ENCODE measurements around the gene CMIP.

Gene CMIP

DNA sequence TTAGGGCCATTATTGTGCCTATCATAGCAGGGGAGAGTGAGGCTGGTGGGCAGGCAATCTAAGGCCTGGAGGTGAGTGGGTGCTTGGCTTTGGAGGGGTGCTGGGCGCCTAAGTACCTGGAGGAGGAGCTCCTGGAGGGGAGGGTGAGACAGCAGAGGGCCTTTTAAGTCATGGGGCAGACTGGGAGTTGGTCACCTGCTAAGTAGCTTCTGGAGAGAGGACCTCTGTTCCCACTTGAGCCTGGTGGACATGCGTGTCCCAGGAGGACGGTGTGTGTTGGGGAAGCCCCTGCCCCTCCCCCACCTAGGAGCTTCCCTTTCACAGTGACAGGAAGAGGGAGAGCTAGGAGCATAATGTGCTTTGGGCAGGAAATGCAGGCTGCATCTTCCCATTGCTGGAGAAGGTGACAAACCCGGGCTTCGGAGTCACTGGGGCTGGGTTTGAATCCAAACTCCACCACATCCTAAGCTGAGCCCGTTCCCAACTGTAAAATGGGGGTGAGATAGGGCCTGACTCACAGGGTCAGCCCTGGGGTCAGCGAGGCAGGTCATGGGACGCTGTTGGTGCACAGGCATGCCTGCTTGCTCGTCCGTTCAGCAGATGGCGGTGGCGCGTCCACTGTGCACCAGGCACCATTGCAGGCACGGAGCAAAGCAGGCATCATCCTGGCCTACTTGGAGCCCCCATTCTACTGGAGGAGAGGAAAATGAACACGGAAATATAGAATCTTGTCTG, 37.9 kb downstream of the CMIP start:
- DNase-seq: no peak

DNA sequence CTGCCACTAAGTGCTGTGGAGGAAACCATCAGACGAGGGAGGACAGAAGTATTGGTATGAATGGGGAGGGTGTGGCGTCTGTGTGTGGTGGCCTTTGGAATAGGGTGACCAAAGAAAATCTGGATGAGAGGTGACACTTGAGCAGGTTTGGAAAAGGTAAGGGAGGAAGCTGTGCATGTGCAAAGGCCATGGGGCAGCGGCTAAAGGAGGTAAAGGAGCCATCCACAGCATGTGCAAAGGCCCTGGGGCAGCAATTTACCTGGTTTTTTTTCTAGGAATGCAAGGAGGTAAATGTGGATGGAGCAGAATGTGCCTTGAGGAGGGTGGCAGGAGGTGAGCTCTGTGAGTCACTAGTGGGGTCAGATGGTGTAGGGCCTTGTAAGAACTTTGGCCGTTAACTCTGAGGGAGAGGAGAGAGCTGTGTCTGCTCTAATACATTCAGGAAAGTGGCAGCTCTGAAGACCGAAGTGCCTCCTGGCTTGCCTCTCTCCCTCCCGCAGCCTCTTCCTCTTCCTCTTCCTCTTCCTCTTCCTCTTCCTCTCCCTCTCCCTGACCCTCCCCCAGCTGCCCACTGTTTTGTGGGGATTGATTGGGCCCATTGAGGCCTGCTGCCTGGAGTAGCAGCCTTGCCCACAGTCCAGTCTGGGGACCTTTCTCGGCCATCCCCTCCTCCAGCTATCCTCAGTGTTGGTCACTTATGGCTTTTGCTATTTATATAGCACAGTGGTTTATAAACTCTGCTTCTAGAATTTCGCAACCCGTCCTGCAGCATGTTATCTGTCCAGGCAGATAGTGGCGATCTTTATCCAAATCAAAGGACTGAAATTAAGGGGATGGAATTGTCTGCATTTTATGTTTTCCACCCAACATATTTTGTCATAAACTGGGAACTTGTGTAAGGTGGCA, 38.7 kb downstream of the CMIP start:
- no peak for DNase-seq

DNA sequence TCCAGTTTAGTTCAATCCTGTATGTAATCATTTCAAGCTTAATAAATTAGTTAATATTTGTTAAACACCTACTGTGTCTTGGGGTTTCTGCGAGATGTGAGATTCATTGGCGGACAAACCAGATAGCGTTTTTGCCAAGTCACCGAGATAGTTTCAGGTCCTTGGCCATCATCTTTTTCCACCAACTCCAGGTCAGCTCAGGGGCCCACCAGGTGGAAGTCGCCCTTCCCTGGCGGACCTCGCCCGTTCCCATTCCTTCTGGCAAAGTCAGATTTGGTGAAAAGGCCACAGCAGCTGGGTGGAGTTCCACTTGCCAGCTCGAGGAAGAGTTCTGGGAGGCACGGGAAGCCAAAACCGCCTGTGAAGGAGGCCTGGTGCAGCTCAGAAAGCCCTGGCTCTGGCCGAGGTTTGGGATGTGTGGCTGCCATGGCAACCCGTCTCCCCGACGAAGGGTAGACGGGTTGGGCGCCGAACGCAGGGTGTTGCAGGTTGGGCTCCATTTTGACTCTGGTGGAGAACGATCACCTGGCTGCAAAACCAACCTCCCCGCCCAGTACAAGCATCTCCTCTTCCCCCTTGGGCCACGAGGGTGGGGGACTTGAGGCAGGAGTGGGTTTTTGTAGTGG, 39.5 kb downstream of the CMIP start:
- no peak for DNase-seq

DNA sequence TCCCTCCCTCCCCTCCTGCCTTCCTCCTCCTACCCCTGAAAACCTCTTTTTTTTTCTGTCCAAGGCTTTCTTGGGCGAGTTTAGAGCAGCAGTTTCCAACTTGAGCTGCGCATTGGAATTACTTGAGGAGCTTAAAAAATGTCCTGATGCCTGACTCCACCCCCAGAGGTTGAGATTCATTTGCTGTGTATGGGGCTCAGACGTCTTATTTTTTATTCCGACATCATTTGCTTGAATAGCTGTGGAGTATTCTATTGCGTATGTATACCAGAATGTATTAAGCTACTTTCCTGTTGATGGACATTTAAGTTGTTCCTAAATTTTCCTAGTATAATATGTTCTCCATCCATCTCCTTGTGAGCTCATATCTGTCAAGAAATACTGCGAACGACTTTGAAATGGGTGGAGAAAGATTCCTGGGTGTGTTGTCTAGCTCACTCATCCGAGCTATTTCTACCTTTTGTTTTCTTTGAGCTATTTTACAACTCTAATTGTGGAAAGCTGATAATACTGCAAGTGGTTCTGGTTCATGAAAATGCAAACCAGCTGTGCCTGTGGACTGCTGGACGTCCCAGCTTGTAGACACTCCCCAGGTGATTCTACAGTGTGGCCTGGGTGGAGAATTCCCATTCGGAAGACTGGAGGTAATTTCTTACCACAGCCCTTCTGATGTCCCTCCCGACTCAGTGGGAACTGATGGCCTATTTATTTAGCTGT, 40.5 kb downstream of the CMIP start:
- no peak for DNase-seq

DNA sequence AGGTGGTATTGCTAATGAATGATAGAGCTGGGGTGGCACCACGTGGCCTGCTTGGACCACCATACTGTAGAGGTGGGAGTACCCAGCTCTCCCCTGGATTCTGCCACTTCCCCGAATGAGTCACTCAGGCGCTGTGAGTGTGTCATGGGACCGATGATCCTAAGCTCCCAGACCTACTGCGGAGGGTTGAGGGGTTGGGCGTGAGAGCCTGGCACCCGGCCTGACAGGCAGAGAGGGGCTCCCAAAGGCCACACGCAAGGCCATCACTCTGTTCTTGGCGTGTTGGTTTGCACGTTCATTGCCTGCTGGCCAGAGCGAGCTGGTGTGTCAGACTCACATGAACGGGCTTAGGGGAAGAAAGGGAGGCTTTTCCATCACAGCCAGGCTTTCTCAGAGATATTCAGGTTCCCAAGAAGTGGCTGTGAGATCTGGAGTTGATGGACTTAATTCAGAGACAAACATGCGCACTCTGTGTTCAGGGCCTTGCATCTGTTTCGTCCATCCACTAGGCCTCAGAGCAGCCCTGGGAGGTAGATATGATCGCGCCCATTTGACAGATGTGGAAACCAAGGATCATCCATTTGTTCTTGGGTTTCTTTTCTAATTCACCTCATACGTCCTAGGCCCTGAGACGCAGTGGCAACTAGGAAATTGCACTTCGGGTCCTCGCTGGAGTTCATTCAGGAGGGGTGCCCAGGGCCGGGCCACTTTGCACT, 41.4 kb downstream of the CMIP start:
- DNase-seq: no peak

DNA sequence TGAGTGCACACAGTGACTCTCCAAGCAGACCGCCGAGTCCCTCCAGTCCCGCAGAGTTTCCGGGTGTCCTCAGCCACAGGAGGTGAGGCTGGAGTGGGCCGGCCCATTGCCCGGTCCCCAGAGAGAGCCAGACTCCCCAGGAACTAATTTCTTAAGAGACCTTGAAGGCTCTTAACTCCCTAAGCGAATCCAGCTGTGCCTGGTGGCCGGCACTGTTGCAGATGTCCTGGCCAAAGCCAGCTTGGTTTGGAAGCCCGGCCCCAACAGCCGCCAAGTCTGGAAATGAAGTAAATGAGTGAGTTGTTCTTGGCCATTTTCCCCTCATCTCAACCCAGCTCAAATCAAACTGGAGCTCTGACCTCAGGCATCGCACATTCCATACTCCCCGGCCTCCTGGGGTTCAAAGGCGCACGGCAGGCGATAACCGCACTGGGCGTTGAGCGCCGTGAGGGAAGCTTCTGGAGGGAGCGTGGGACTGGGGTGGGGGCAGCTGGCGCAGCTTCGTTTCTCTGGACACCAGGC, 42.0 kb downstream of the CMIP start:
- no peak for DNase-seq

DNA sequence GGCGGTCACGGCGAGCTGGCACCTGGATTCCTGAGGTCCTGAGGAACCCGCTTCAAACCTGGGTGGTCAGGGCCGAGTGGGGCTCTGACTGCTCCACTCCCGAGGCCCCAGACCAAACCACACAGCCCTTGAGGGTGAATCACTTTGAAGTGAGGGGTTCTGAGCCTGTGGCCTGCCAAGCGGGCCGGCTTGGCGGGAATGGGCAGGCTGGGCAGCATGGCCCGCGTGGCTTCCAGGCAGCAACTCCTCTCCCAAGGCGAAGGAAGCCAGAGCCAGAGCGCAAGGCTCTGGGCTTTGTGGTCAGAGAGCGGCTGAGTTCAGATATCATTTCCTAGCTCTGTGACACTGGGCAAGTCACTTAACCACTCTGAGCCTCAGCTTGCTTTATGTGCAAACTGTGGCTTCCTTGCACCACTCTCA, 42.7 kb downstream of the CMIP start:
- DNase-seq: no peak

DNA sequence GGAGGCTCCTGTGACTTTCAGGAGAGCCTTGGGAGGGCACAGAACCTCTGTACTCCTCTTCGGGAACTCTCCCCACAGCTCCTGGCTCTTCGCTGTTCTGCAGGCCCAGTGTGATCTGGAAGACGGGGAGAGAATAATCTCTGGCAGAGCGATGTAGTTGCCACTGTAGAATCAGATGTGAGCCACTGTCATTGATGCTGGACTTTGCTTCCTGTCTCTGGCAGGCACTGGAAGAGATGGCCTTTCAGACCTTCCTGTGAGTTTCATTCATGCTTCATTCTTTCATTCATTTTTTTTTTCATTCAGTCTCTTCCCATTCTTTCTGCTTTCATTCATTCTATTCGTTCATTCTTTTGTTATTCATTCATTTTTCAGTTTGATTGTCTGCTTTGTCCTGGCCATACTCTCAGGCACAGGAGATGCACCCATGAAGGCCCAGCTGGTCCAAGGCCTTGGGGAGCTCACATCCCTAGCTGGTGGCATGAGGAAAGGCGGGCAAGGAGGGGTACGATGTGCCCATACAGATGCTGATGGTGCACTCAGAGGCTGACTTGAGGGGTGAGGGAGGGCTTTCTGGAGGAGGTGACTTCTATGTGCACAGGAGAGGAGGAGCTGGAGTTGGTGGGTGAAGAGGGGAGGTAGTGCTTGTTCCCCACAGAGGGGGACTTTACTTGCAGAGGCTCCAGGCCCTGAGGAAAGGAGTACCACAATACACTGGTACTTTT, 44.2 kb downstream of the CMIP start:
- no peak for DNase-seq

DNA sequence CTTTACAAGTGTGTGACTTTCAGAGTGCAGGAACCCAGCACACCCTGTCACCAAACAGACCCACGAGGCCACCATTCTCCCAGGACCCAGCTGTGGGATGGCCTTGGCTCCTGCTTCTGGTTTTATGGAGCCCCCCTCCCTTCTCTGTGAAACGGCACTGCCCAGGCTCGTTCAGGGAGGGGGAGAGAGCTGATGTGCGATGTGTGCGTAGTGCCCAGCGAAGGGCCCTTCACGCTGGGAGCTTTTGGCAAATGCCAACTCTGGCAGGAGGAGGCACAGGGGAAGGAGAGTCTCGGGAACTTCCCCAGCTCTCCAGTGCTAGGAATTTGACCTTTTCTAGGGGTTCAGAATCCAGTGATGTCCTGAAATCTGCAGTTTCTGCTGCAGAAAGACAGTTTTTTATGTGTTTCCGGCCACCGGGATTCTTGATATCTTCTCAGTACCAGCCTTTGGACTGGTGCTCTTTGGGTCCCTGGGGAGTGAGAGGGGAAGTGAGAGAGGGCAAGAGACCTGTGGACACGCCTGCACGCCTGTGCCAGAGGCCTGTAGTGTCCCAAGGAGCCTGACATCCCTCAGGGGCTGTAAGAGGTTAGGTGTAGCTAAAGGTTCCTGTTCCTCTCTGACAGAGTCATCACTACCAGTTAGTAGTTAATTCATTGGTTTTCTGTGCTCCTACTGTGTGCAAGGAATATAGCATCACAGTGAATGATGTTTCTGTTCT, 45.1 kb downstream of the CMIP start:
- no peak for DNase-seq

DNA sequence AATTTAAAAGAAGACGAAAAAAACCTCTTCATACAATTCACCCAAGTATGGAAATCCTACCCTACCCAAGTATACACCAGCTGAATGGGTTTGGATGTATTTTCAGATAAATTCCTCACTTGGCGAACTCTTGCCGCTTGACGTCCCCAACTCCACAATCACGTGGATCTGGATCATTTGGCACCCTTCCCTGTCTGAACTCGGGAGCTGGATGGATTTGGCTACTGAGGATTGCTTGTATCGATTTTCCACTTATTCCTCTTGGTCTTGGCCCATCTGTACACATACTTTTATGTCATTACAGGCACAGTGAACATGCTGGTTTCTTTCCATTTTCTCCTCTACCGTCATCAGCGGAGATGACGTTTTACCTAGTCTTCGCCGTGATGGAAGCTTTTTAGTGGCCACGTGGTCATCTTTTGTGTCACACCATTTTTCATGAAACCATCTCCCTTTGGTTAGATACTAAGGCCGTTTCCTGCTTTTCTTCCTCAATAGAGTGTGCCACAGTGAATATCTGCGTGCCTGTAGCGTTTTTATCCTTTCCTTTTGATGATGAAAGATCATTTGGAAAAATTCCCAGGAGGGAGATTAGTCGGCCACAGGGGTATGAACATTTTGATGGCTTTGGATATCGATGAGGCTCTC, 47.1 kb downstream of the CMIP start:
- DNase-seq: peak; percentile 51

DNA sequence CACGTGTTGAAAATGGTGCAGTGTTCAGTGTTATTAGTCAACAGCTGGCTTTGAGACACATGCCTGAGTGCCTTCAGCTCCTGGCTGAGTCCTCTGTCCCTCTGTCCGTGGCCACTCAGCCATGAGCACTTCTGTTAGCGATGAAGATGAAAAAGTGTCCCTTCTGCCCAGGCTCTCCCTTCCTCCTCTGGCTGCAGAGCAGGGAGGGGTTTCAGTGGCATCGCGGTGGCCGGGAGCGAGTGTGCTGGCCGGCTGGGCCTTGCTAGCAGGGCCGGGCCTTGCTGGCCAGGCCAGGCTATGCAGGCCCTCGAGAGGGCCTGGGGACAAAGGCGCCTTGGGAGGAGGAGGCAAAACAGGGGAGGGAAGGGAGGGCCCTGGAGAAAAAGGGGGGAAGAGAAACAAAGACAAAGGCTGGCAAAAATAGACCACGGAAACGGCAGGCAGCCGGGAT, 47.7 kb downstream of the CMIP start:
- peak; percentile 2 for DNase-seq

DNA sequence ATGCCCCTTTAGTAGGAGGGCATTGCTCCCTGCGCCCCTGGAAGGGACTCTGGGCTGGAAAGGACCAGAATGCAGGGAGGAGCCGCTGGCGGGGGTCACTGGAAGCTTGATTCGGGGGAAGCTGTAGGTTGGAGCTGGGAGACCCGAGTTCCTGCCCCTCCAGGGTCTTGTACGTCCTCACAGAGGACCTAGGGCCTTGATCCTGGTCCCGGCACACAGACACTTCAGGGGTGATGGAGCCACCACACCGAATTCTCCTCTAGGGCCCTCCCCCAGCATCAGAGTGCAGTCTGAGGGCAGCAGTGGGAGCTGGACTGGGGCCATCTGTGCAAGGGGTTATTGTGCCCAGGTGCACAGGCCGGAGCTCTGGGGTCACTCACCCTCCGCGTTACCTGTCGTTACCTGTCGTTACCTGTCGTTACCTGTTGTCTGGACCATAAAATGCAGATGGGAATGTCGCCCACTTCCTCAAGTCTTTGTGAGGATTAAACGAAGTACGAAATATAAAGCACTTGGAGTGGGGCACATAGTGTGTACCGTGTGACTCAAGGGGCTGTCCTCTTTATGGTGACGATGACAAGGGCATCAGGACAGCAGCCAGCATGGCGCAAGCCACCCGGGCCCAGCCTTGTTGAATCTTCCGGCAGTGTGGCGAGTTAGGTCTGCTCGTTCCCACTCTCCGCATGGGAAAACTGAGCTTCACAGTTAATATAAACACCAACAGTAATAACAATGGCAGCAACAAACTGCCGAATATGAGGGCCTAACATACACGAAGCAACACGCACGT, 48.6 kb downstream of the CMIP start:
- DNase-seq: no peak

DNA sequence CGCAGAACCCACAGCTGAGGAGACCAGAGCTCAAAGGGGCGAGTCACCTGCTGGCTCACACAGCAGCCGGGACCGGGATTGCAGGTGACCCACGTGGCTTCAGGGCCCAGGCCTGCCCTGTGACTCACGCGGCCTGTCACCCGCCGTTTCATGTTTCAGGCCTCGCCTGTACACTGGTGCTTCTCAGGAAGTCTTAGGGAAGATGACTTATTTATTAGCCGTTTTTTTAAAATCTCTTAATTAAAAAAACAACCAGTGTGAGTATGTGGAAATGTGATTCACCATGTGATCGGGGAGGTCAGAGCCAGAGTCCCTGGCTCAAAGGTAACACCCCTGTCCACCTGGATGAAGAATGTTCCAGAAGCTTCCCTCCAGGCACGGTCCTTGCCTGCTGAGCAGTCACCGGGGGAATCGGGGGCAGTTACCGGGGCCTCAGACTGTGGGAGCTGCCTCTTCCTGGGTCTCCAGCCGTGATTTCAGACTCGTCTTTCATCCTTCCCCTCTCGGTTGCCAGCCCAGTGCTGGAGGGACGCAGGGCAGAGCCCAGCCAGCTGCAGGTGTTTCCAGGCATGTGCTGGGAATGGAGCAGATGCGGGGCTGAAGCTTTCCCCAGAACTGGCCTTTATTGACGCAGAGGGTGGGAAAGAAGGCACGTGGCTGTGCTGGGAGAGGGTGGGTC, 49.3 kb downstream of the CMIP start:
- DNase-seq: no peak

DNA sequence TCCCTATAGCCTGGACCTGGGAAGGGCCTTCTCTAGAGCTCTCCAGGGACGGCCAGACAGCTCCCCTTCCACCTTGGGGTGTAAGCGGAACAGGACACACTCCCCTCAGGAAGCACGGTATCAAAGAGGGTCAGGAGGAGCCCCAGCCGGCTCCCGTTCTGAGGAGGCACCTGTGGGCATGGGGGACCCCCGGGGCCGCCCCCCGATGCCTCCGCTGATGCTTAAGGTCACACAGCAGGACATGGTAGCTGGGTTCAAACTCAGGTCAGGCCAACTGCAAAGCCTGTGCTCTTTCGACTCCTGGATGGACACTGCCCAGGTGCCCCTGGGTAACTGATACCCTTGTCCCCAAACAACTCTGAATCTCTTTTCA, 49.8 kb downstream of the CMIP start:
- no peak for DNase-seq

DNA sequence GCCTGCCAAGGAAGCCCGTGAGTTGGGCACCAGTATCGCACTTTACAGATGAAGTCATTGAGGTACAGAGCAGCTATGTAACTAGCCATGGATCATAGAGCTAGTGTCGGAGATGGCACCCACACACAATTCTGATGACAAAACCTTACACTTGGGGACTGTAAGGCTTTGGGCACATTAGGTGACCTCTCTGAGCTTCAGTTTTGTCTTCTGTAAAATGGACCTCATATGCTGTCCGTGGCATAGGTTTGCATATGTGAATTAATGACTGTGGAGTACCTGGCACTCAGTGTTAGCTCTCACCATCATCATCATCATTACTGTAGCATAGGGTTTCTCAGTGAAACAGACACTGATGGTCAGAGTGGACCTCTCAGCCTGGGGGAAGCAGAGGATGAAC, 50.3 kb downstream of the CMIP start:
- DNase-seq: no peak

DNA sequence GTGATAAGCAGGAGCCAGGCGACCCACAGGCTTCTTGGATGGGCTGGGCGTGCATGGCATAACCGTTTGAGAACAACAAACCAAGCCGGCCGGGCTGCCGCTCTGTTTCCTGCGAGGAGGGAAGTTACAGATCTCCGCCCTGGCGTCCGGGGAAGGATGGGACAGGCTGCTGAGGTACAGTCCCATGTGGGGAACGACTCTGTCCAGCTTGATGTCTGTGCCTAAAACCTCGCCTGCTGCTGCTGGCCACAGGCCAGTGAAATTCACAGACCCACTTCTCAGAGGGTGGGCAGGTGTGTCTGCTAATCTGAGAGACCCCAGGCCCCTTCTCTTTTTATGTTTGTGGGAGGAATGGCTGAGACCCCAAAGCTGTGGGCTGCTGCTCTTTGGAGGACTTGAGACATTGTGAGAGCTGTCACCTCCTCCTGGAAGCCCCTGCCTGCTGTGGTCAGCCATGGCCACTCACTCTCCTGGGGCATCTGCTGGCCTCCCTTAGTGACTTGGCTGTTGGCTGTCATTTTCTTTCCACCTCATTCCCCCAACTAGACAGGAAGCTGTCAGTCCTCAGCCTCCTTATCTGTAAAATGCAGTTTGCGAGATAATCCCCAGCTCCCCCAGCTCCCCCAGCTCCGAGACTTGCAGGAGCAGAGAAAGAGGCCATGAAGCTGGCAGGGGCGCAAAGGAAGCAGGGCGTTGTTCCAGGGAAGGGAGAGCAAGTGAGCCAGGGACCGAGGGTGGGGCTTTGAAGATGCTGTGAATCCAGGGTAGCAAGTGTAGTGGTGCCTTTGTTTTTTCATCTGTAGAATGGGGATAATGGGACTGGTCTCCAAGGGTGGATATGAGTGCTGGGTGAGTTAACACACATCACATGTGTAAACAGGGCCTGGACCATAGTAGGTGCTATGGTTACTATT, 51.0 kb downstream of the CMIP start:
- no peak for DNase-seq

DNA sequence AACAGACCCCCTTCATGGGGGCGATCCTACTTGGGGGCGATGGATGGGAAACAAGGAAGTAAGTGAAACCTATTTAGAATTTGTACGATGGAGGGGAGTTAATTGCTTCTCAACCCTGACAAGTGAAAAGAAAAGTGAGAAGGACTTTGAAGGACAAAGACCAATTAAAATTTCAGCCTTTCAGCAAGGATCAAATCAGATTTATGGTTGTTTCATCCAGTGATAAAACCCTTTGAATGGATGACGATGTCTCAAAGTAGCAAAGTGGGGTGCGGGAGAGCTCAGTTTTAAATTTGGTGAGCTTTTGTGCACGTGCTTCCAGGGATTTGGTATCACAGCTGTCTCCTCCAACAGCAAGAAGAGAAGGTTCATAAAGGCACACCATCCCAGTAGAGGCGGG, 51.7 kb downstream of the CMIP start:
- no peak for DNase-seq

DNA sequence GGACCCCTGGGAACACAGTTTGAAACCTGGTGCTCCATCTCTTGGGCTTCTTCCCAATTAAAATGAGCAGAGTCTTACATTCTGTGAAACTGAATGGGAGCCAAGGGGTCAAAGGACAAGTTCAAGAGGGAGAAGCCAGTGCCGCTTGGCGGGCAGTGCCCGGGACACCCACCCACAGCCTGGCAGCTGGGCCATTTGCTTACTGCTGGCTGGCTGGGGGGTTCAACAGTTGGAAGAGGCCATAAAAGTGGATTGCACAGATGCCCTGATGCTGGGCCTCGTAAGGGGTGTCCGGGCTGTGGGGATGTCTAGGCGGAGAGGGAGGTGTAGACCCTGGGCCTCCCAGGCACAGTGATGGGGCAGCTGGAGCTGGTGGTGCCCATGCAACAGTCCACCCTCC, 52.1 kb downstream of the CMIP start:
- DNase-seq: no peak
